GM23248 (cell line): ENCODE results near the gene WDCP. TPM values are rescaled to one million over a fixed set of nuclear protein-coding genes. Genes with fewer than 3 reads are reported as not detected.

Source experiments
- DNase-seq: peaks from one replicate; pipeline ENCODE4 v3.0.0-alpha.2; 2015
- H2AFZ ChIP-seq: fragments of 200-600 bp; sonication (generic); 2 replicates; pipeline ENCODE4 v1.6.1; 2016; ENCODE audit warnings: antibody characterized with exemption
- H3F3A ChIP-seq: fragments of 200-600 bp; sonication (generic); 2 replicates; pipeline ENCODE4 v1.6.1; 2016; ENCODE audit warnings: mild to moderate bottlenecking, antibody characterized with exemption, mixed run types; ENCODE audit not compliant: insufficient read depth
- H3K27ac ChIP-seq: fragments of 200-600 bp; sonication (generic); 2 replicates; pipeline ENCODE4 v1.5.1; 2016; ENCODE audit warnings: mild to moderate bottlenecking
- H3K27me3 ChIP-seq: fragments of 200-600 bp; sonication (generic); replicated peaks from 2 replicates; pipeline ENCODE4 v1.6.1; 2016; ENCODE audit warnings: mild to moderate bottlenecking; ENCODE audit not compliant: insufficient read depth
- H3K36me3 ChIP-seq: fragments of 200-600 bp; sonication (generic); 2 replicates; pipeline ENCODE4 v1.6.1; 2016; ENCODE audit warnings: low read depth, mild to moderate bottlenecking
- H3K4me1 ChIP-seq: fragments of 200-600 bp; sonication (generic); 2 replicates; pipeline ENCODE4 v1.6.1; 2016; ENCODE audit warnings: mild to moderate bottlenecking; ENCODE audit not compliant: insufficient read depth
- H3K4me2 ChIP-seq: fragments of 200-600 bp; sonication (generic); one replicate; pipeline ENCODE4 v1.6.1; 2016; ENCODE audit warnings: mild to moderate bottlenecking; ENCODE audit not compliant: unreplicated experiment
- H3K4me3 ChIP-seq: fragments of 200-600 bp; sonication (generic); 2 replicates; pipeline ENCODE4 v1.5.1; 2016; ENCODE audit warnings: mild to moderate bottlenecking
- H3K79me2 ChIP-seq: fragments of 200-600 bp; sonication (generic); 2 replicates; pipeline ENCODE4 v1.6.1; 2016; ENCODE audit warnings: mild to moderate bottlenecking; ENCODE audit not compliant: insufficient read depth
- H3K9ac ChIP-seq: fragments of 200-600 bp; sonication (generic); 2 replicates; pipeline ENCODE4 v1.6.1; 2016; ENCODE audit warnings: mild to moderate bottlenecking
- H3K9me2 ChIP-seq: fragments of 200-600 bp; sonication (generic); 2 replicates; pipeline ENCODE4 v1.6.1; 2016; ENCODE audit warnings: mixed run types, mild to moderate bottlenecking, moderate library complexity; ENCODE audit not compliant: insufficient read depth
- H3K9me3 ChIP-seq: fragments of 200-600 bp; sonication (generic); one replicate; pipeline ENCODE4 v1.6.1; 2017; ENCODE audit warnings: low read depth
- H4K20me1 ChIP-seq: fragments of 200-600 bp; sonication (generic); 2 replicates; pipeline ENCODE4 v1.6.0; 2016; ENCODE audit not compliant: insufficient read depth
- EZH2 ChIP-seq: fragments of 200-600 bp; sonication (generic); IDR thresholded peaks from 2 replicates; pipeline ENCODE4 v1.6.1; 2018; ENCODE audit warnings: antibody characterized with exemption, mild to moderate bottlenecking; ENCODE audit not compliant: insufficient read depth, poor library complexity, severe bottlenecking
- EZH2phosphoT487 ChIP-seq: fragments of 200-600 bp; sonication (generic); IDR thresholded peaks from 2 replicates; pipeline ENCODE4 v1.6.1; 2018; ENCODE audit warnings: antibody characterized with exemption, moderate library complexity, mild to moderate bottlenecking, low read depth; ENCODE audit not compliant: insufficient read depth
- WGBS, 2 experiments: methylation state at CpG; one replicate each; pipeline ENCODE4 v1.1.6; 2015 to 2017; ENCODE audit warnings: low lambda C conversion rate in 2 of 2, low coverage in 1 of 2; ENCODE audit errors: missing lambda C conversion rate in 2 of 2; 5-methylcytosine and 5-hydroxymethylcytosine counted together
- in situ Hi-C: fragments of 300-500 bp; cut with MboI; formaldehyde crosslinking; loops from 2 replicates; pipeline ENCODE4 v1.15.0; 2020
- polyA plus RNA-seq: library from polyadenylated mRNA; unstranded; fragments of >200 nt; fragmentation: Nextera tagmentation; extraction: Ambion mirVana; gene quantifications from 2 replicates; pipeline ENCODE4 v1.2.1, GENCODE V29; 2016
- total RNA-seq: library from RNA; depleted of rRNA; stranded (reverse); fragments of >200 nt; shearing (Covaris generic); gene quantifications from 2 replicates; pipeline ENCODE4 v1.2.3, GENCODE V29; 2014

WDCP gene
- total and polyA plus RNA-seq, 2 experiments from 2014 or later = 4.2 to 7.6 TPM

DNA sequence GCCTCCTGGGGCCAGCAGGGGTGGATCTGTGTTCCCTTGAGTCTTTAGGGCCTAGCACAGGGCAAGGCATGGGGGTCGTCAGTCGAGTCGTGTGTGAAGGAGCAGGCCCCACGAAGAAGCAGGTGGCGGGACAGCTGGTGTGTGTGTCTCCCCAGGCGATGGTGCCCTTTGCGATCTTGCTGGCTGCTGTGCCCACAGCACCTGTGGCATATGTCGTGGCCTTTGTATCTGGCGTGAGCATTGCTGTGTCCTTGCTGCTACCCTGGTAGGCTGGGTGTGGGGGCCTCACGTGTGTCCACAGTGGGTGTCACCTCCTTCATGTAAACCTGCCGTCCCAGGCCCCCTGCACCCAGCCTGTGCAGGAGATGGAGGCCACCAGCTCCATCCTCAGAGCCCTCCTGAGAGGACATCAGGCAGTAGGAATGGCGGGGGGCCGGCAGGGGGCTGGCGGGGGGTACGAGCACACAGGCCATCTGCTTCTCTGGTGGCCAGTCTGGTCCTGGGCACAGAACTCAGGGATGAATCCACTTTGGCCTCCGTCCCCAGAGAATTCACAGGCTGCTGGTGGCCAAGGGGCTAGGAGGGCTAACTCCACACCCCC, 24.1 kb downstream of the WDCP start:
- H3K4me3 ChIP-seq = no peak overlapping the region
- DNase-seq = no peak
- no peak overlapping the region for H3K4me2 ChIP-seq
- TF ChIP-seq EZH2 (no peak), EZH2phosphoT487 (no peak)
- H3K27me3 ChIP-seq = no peaks in the 10 kb centered on the region
- no peaks in the 10 kb centered on the region for H3K36me3 ChIP-seq
- in situ Hi-C loops = no loop called here
- H4K20me1 ChIP-seq = no peaks in the 10 kb centered on the region
- H3K9ac ChIP-seq = no peak overlapping the region
- H3K9me3 ChIP-seq = no peaks in the 10 kb centered on the region
- no peaks in the 10 kb centered on the region for H3K9me2 ChIP-seq
- H3F3A ChIP-seq = no peaks in the 10 kb centered on the region
- WGBS, 2 experiments = 87 to 93% methylated on average over 15 to 16 of the region's 16 CpGs
- H2AFZ ChIP-seq = no peak overlapping the region
- peaks cover 4% of the 10 kb centered on the region; the same call in 1 of the 2 replicates for H3K4me1 ChIP-seq
- no peak overlapping the region for H3K27ac ChIP-seq
- no peaks in the 10 kb centered on the region for H3K79me2 ChIP-seq

DNA sequence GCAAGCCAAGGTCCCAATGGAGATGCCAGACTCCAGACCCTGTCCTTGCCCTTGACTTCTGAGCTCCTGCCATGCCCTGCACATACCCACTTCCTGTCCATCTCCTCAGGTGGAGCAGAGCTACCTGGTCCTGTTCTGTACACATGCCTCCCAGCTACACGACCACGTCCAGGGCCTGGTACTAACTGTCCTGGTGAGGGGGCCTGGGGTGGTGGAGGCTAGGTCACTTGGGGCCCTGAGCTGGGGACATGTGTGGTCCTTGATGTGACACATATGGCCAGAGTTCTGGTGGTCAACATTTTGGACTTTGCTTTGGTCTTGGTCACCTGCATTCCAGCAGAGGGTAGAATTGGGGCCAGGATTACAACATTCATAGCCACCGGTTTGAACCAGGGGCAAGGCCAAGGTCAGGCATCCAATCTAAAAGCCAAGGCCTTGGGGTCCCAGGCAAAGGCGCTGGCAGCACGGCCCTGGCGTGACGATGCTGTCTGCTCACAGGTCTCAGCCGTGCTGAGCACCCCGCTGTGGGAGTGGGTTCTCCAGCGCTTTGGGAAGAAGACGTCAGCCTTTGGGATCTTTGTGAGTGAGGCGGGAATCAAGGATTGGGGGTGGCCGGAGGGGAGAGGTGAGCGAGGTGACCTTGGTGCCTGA, 24.7 kb downstream of the WDCP start:
- 89 to 91% methylated on average over 12 to 14 of the region's 14 CpGs for WGBS, 2 experiments
- peaks cover 4% of the 10 kb centered on the region; the same call in 1 of the 2 replicates for H3K4me1 ChIP-seq
- in situ Hi-C loops = no loop called here

DNA sequence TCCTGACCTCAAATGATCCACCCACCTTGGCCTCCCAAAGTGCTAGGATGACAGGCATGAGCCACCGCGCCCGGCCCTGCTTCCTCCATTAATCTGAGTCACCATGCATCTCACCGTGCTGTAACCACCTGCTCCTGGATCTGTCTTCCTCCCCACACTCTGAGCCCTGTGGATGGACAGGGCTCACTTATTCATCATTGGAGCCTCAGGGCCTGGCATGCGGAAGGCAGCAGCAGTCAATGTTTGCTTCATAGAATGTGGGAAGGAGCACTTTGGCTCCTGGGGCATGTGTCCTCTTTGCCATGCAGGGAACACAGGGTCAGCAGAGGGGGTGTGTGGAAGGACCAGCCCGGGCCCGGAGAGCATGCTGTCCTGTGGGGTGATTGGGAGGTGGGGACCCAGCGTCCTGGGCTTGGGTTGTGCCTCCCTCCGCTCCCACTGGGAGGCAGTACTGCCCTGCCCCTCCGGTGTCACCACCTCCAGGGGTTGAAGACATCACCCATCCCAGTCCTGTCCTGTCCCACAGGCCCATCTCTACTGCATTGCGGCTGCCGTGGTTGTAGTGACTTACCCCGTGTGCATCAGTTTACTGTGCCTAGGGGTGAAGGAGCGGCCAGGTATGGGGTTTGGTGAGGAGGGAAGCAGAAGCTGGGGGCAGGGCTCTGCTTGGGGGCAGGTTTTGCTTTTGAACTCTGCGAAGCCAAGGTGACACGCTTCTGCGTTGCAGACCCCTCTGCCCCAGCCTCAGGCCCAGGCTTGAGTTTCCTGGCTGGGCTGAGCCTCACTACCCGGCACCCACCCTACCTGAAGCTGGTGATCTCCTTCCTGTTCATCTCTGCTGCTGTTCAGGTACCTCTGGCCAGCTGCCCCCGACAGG, 25.8 kb downstream of the WDCP start:
- in situ Hi-C loops = no loop called here
- H3K4me3 ChIP-seq = no peak overlapping the region
- no peaks in the 10 kb centered on the region for H3K9me2 ChIP-seq
- DNase-seq = peak; percentile 19
- peaks cover 4% of the 10 kb centered on the region for H3K4me1 ChIP-seq
- H3F3A ChIP-seq = no peaks in the 10 kb centered on the region
- WGBS, 2 experiments = 74 to 75% methylated on average over 19 of the region's 19 CpGs
- H4K20me1 ChIP-seq = no peaks in the 10 kb centered on the region
- no peaks in the 10 kb centered on the region for H3K36me3 ChIP-seq
- H3K9ac ChIP-seq = no peak overlapping the region
- TF ChIP-seq EZH2phosphoT487 (no peak), EZH2 (no peak)
- no peaks in the 10 kb centered on the region for H3K27me3 ChIP-seq
- no peak overlapping the region for H3K4me2 ChIP-seq
- H3K27ac ChIP-seq = no peak overlapping the region
- H3K79me2 ChIP-seq = no peaks in the 10 kb centered on the region
- H2AFZ ChIP-seq = no peak overlapping the region
- H3K9me3 ChIP-seq = no peaks in the 10 kb centered on the region

More for the DNA sequence above, 24.7 kb downstream of the WDCP start:
- Histone ChIP-seq H3K9me3 (no peaks in the 10 kb centered on the region), H3K4me2 (no peak overlapping the region), H3K9ac (no peak overlapping the region), H3K9me2 (no peaks in the 10 kb centered on the region), H3F3A (no peaks in the 10 kb centered on the region), H3K27me3 (no peaks in the 10 kb centered on the region), H3K27ac (no peak overlapping the region), H4K20me1 (no peaks in the 10 kb centered on the region), H3K4me3 (no peak overlapping the region), H3K79me2 (no peaks in the 10 kb centered on the region), H3K36me3 (no peaks in the 10 kb centered on the region), H2AFZ (no peak overlapping the region)
- TF ChIP-seq EZH2 (no peak), EZH2phosphoT487 (no peak)
- DNase-seq = no peak

DNA sequence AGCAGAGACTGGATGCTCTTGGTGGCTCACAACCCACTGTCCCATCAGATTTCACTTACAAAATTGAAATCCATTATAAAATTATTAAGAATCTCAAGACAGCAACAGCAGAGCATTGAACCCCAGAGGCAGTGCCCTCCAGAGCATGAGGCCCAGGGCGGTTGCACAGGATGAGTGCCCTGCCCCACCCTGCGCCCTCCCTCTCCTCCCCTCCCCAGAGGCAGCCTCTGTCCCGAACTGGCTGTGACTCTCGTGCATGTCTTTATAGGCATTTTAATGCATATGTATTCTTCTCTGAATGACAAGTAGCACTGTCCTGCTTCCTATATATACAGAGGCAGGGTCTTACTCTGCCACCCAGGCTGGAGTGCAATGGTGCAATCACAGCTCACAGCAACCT, 26.9 kb downstream of the WDCP start:
- in situ Hi-C loops = no loop called here
- no peak for DNase-seq
- 50 to 67% methylated on average over 4 of the region's 4 CpGs for WGBS, 2 experiments
- TF ChIP-seq EZH2phosphoT487 (no peak), EZH2 (no peak)
- Histone ChIP-seq H3K27me3 (no peaks in the 10 kb centered on the region), H3K9me2 (no peaks in the 10 kb centered on the region), H2AFZ (no peak overlapping the region), H4K20me1 (no peaks in the 10 kb centered on the region), H3K79me2 (no peaks in the 10 kb centered on the region), H3K27ac (no peak overlapping the region), H3K4me1 (peaks cover 14% of the 10 kb centered on the region), H3K9ac (no peak overlapping the region), H3F3A (no peaks in the 10 kb centered on the region), H3K4me3 (no peak overlapping the region), H3K9me3 (no peaks in the 10 kb centered on the region), H3K36me3 (no peaks in the 10 kb centered on the region), H3K4me2 (no peak overlapping the region)
